Large intestine (tissue), 3 donors: ENCODE measurements around the gene C22orf23. TPM values are rescaled to one million over a fixed set of nuclear protein-coding genes. Genes with fewer than 3 reads are reported as not detected.
A peak's percentile ranks its signal among the peaks of the same experiment; 100 is the strongest.

Experiments used
- DNase-seq, 2 donors: peaks; one replicate each; pipeline versions ENCODE4 v3.0.0 to v3.0.0-alpha.2; 2013
- H3K27ac ChIP-seq: one replicate; pipeline ENCODE4 v1.5.1; 2013; ENCODE audit warnings: low read length
- H3K27me3 ChIP-seq: 2 replicates; pipeline ENCODE4 v1.6.1; 2013; ENCODE audit warnings: low read length; ENCODE audit not compliant: control insufficient read depth, insufficient read depth
- H3K36me3 ChIP-seq: 2 replicates; pipeline ENCODE4 v1.6.1; 2013; ENCODE audit warnings: low read length; ENCODE audit not compliant: control insufficient read depth, insufficient read depth
- H3K4me1 ChIP-seq: one replicate; pipeline ENCODE4 v1.6.1; 2013; ENCODE audit warnings: low read length; ENCODE audit not compliant: control insufficient read depth, insufficient read depth
- H3K4me3 ChIP-seq: one replicate; pipeline ENCODE4 v1.5.1; 2013; ENCODE audit warnings: low read length
- H3K9me3 ChIP-seq: one replicate; pipeline ENCODE4 v1.6.1; 2013; ENCODE audit warnings: mild to moderate bottlenecking, low read depth, low read length, moderate library complexity; ENCODE audit not compliant: control insufficient read depth
- WGBS: methylation state at CpG from one replicate; pipeline ENCODE4 v1.1.5; 2013; ENCODE audit warnings: low lambda C conversion rate; ENCODE audit not compliant: insufficient coverage; 5-methylcytosine and 5-hydroxymethylcytosine counted together
- polyA plus RNA-seq: library from polyadenylated mRNA; unstranded; fragments of 120-200 nt; gene quantifications from one replicate; pipeline ENCODE4 v1.2.1, GENCODE V29; 2013

Gene C22orf23
- polyA plus RNA-seq, 1 donor = 0.73 TPM

DNA sequence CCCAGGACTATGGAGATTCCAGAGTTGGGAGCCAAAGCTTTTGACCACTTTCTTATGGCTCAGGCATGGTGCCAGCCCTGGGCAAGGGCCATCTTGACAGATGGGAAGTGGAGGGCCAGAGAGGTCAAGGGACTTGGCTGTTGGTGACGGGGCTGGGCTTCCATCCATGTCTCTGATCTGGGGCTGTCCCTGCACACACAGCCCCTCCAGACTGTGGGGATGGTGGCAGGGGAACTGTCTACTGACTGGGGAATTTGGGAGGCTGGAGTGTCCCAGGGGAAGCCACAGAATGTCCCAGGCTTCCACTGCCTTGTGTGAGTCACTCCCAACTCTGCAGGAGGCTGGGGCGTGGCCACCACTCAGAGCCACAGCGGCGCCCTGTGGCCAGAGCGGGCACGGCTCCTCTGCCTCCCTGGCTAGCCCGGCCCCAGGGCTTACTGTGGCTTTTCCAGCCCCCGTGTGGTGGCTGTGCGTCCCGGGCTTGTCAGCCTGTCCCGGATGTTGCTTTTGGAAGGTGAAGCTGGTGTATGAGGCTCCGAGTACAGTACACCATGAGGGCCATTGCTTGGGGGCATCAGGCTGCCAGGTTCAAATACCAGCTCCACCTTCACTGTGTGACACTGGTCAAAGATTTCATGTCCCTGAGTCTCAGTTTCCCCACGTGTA is 19.6 kb downstream of the C22orf23 start:
- Histone ChIP-seq H3K27me3 (no peaks in the 10 kb centered on the region), H3K4me3 (no peak overlapping the region), H3K4me1 (peaks cover 6% of the 10 kb centered on the region), H3K36me3 (peaks cover 56% of the 10 kb centered on the region), H3K9me3 (no peaks in the 10 kb centered on the region), H3K27ac (no peak overlapping the region)
- peak; percentile 72 to 79 for DNase-seq
- no CpG with 5 or more reads among the region's 13 CpGs for WGBS

DNA sequence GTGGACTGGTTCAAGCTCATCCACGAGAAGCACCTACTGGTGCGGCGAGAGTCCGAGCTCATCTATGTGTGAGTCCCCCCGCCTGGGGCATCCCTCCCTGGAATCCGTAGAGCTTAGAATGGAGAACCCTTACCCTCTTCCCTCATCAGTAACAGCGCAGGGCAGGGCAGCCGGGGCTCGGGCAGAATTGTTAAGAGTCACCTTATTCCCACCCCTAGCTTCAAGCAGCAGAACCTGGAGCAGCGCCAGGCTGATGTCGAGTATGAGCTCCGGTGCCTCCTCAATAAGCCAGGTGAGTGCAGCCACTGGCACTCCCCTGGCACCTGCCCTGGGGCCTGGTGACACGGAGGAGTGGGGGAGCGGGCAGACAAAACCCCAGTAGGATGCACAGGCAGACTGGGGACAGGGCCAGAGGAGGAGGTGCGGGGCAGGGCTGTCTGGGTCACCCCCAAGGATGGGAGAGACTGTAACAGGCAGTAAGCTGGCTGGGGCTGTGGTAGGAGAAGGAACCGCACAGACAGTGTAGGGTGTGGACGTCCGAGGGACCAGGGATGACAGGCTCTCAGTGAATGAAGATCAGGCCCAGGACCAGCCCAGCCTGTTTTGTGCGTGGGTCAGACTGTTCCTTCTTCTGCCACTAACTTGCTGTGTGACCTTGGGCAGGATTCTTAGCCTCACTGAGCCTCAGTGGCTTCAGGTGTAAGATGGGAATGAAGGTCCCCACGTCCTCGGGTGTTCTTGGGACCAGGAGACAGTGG is 20.4 kb downstream of the C22orf23 start:
- no peaks in the 10 kb centered on the region for H3K27me3 ChIP-seq
- peaks cover 60% of the 10 kb centered on the region for H3K36me3 ChIP-seq
- H3K27ac ChIP-seq = no peak overlapping the region
- peaks cover 6% of the 10 kb centered on the region for H3K4me1 ChIP-seq
- DNase-seq = no peak
- WGBS = no CpG with 5 or more reads among the region's 21 CpGs
- H3K9me3 ChIP-seq = no peaks in the 10 kb centered on the region
- H3K4me3 ChIP-seq = no peak overlapping the region

DNA sequence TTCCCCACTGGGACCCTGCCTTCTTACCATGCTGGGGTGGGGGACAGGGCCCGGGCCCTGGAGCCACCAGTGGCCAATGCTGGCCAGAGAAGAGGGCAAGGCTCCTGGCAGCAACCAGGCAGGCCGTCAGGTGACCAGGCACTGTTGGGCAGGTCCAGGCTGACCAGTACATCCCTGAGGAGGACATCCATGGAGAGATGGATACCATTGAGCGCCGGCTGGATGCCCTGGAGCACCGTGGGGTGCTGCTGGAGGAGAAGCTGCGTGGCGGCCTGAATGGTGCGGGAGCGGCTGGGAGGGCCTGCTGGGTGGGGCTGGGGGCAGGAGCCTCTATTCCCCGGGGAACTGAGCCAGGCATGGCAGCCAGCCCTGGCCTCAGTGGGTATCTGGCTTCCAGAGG is 21.0 kb downstream of the C22orf23 start:
- no peak overlapping the region for H3K27ac ChIP-seq

DNA sequence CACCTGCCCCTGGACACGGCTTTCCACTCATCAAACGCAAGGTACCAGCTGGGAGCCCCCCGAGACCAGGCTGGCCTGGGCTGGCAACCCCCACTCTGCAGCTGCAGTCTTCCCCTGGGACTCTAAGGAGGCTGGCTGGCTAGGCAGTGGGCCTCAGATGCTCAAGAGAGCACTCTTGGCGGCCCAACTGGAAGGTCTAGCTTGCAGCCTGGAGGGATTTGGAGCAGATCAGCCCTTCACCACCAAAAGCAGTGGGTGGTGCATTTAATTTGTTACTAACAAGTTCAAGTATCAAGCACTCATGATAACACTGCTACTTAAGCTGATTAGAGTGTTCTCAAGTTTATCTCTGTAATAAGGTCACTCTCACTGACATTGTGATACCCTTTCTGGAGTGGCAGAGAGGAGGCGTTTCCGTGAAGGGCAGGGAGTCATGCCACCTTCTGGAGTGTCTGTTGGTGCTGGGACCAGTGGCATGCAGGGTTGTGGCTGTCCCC is 21.5 kb downstream of the C22orf23 start:
- Histone ChIP-seq H3K27ac (no peak overlapping the region), H3K4me1 (peaks cover 6% of the 10 kb centered on the region), H3K4me3 (no peak overlapping the region), H3K9me3 (no peaks in the 10 kb centered on the region), H3K36me3 (peaks cover 59% of the 10 kb centered on the region), H3K27me3 (no peaks in the 10 kb centered on the region)
- no CpG with 5 or more reads among the region's 6 CpGs for WGBS
- no peak for DNase-seq

More for the DNA sequence above, 21.0 kb downstream of the C22orf23 start:
- H3K4me1 ChIP-seq = peaks cover 6% of the 10 kb centered on the region
- H3K9me3 ChIP-seq = no peaks in the 10 kb centered on the region
- DNase-seq = no peak
- no peak overlapping the region for H3K4me3 ChIP-seq
- no peaks in the 10 kb centered on the region for H3K27me3 ChIP-seq
- H3K36me3 ChIP-seq = peaks cover 57% of the 10 kb centered on the region
- no CpG with 5 or more reads among the region's 10 CpGs for WGBS

DNA sequence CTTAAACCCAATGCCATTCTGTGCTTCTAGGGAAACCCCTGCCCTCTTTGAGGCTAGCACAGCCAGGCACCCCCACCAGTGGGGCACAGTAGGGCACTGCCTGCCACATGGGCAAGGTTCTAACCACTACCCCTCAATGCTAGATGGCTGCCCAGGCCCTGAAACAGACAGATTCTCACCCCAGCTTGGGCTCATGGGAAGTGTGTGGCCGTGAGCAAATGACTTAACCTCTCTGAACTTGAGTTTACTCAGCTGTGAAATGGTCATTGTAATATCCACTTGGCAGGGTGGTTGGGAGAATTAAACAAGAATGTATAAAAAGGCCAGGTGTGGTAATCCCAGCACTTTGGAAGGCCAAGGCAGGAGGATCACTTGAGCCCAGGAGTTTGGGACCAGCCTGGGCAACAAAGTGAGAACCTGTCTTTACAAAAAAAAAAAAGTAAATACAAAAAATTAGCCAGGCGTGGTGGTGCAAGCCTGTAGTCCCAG is 22.4 kb downstream of the C22orf23 start:
- no CpG with 5 or more reads among the region's 2 CpGs for WGBS
- H3K27me3 ChIP-seq = no peaks in the 10 kb centered on the region
- peaks cover 64% of the 10 kb centered on the region for H3K36me3 ChIP-seq
- no peaks in the 10 kb centered on the region for H3K9me3 ChIP-seq
- no peak overlapping the region for H3K27ac ChIP-seq
- no peak for DNase-seq
- no peak overlapping the region for H3K4me3 ChIP-seq
- peaks cover 6% of the 10 kb centered on the region for H3K4me1 ChIP-seq

DNA sequence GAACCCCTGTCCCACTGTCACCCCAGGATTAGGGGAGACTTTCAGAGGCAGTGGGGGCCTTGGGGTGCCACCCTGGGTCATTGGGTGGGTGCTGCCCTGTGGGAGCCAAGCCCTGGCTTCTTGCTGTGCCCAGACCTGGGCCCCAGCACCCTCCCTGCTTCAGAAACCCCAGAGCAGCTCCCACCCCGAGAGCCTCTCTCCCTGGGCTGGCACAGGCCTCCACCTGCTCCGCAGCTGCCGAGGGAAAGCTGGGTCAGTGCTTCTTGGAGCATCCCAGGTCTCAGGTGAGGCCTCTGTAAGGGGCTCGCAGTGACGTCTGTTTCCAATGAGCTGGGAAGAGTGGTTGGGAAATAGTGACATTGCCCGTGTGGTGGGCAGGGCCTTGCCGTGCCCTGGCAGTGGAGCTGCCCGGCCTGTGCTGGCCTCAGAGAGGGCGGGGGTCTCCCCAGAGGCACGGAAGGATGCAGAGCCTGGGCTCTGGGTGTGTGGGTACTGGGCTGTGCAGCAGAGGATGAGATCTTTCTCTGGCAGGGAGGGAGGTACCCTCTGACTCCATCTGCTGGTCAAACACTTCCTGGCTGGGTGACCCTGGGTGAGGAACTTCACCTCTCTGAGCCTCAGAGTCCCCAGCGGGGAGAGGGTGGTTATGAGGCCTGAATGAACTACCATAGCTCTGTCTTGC is 23.0 kb downstream of the C22orf23 start:
- Histone ChIP-seq H3K4me1 (peaks cover 6% of the 10 kb centered on the region), H3K36me3 (peaks cover 70% of the 10 kb centered on the region), H3K27ac (no peak overlapping the region), H3K4me3 (no peak overlapping the region), H3K9me3 (no peaks in the 10 kb centered on the region), H3K27me3 (no peaks in the 10 kb centered on the region)
- WGBS = no CpG with 5 or more reads among the region's 11 CpGs
- no peak for DNase-seq

DNA sequence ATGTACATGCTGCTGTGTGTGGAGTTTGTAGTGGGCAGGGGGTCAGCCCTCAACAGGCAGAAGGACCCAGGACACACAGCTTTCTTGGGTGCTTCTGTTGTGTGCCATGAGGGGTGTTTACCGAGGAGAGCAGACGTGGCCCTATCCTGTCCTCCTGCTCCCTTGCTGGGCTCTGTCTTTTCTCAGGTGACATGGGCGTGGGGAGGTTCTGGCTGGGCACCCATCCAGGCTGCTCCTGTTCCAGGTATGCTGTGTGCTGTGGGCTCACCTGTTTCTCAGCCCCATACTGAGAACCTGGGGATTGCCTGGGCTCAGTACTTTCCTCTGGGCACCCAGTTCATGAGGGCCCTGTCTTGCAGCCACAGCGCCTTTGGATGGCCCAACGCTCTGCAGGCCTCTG is 24.0 kb downstream of the C22orf23 start:
- Histone ChIP-seq H3K27ac (no peak overlapping the region), H3K9me3 (no peaks in the 10 kb centered on the region), H3K4me1 (peaks cover 6% of the 10 kb centered on the region), H3K4me3 (no peak overlapping the region), H3K27me3 (no peaks in the 10 kb centered on the region), H3K36me3 (peaks cover 80% of the 10 kb centered on the region)
- no CpG with 5 or more reads among the region's 5 CpGs for whole genome bisulfite sequencing
- DNase-seq = no peak

DNA sequence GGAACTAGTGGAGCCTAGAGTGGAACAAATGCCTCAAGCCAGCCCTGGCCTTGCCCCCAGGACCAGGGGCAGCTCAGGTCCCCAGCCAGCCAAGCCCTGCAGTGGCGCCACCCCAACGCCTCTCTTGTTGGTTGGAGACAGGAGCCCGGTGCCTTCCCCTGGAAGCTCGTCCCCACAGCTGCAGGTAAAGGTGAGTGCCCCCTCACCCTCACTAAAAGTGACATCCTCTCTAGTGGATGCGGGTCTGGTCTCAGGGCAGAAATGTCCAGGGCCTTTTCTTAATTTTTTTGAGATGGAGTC is 25.8 kb downstream of the C22orf23 start:
- Histone ChIP-seq H3K27ac (no peak overlapping the region), H3K4me1 (no peaks in the 10 kb centered on the region), H3K27me3 (no peaks in the 10 kb centered on the region), H3K9me3 (no peaks in the 10 kb centered on the region), H3K4me3 (no peak overlapping the region), H3K36me3 (peaks cover 79% of the 10 kb centered on the region)
- WGBS = 100% methylated on average over 1 of the region's 5 CpGs
- no peak for DNase-seq

DNA sequence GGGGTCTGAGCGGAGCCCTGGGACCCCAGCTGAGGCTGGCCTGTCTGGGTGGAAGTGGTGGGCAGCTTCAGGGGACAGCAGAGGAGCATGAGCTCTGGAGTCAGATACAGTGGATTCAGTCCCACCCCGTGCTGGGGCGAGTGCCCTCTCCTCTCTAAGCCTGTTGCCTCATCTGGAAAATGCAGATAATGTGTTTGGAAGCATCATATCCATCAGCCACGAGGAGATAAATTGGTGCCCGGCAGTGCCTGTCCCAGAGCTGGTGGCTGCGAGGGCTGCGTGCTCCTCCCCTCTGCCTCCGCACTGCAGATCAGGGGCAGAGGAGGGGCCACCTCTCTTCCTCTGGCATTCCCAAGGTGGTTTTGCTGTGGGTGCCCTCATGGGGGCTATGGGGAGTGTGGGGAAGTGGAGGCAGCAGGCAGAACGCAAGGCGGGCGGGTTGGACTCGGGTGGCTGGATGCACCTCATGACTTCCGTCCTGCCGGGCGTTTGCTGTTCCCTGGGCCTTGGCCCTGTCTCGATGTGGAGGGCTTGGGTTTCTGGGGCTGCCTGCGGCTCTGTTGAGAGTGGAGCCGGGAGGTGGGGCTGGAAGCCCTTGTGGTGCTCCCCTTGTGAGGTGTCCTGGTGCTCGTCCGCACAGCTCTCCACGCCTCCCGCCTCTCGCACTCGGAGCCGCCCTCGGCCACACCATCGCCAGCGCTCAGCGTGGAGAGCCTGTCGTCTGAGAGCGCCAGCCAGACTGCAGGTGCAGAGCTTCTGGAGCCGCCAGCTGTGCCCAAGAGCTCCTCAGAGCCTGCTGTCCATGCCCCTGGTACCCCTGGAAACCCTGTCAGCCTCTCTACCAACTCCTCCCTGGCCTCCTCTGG is 26.4 kb downstream of the C22orf23 start:
- no CpG with 5 or more reads among the region's 32 CpGs for WGBS
- Histone ChIP-seq H3K4me1 (no peaks in the 10 kb centered on the region), H3K36me3 (peaks cover 73% of the 10 kb centered on the region), H3K27ac (no peak overlapping the region), H3K27me3 (no peaks in the 10 kb centered on the region), H3K4me3 (no peak overlapping the region), H3K9me3 (no peaks in the 10 kb centered on the region)
- DNase-seq = no peak

DNA sequence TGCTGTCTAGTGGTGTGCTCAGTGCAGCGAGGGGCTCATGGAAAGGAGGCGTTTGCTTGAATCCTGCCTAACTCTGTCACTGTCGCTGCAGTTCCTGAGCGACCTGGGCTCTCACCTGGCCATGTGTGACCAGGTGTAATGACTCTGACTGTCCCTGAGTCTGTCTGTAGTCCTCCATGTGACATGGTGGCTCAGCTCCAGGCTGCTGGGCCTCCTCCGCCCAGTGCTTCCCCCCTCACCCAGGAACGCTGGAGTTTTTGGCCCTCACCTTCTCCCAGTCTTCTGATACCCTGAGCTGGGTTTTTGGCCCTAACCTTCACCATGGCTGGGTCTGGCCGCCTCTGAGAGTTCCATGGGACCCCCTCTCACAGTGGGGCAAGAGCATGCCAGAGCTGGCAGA is 27.0 kb downstream of the C22orf23 start:
- Histone ChIP-seq H3K9me3 (no peaks in the 10 kb centered on the region), H3K27me3 (no peaks in the 10 kb centered on the region), H3K4me3 (no peak overlapping the region), H3K27ac (no peak overlapping the region), H3K4me1 (no peaks in the 10 kb centered on the region), H3K36me3 (peaks cover 73% of the 10 kb centered on the region)
- no CpG with 5 or more reads among the region's 7 CpGs for WGBS
- DNase-seq = no peak
